ENCODE results near the gene TXNL4A.

GRCh38 chr18:79960921-79961526 lies 27.3 kb downstream of the TXNL4A start:
- no peak for TF ChIP-seq CTCF (IDR thresholded peaks at IDR 0.05)
- no peak for TF ChIP-seq POLR2A (IDR thresholded peaks at IDR 0.05)

Measured in right lobe of liver (tissue), 4 donors.